ENCODE results near the gene LRRC58.

- no peak for TF ChIP-seq EZH2 (IDR thresholded peaks at IDR 0.05; ENCODE audit: borderline replicate concordance, low read length)
- TF ChIP-seq, protein P1, sequence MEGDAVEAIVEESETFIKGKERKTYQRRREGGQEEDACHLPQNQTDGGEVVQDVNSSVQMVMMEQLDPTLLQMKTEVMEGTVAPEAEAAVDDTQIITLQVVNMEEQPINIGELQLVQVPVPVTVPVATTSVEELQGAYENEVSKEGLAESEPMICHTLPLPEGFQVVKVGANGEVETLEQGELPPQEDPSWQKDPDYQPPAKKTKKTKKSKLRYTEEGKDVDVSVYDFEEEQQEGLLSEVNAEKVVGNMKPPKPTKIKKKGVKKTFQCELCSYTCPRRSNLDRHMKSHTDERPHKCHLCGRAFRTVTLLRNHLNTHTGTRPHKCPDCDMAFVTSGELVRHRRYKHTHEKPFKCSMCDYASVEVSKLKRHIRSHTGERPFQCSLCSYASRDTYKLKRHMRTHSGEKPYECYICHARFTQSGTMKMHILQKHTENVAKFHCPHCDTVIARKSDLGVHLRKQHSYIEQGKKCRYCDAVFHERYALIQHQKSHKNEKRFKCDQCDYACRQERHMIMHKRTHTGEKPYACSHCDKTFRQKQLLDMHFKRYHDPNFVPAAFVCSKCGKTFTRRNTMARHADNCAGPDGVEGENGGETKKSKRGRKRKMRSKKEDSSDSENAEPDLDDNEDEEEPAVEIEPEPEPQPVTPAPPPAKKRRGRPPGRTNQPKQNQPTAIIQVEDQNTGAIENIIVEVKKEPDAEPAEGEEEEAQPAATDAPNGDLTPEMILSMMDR (IDR thresholded peaks at IDR 0.05; ENCODE audit: low read length): no peak
These were observed 37.0 kb downstream of the LRRC58 start for GRCh38 chr3:120311863-120312794.

All from OCI-LY1 (cell line).